Caco-2 (cell line): ENCODE data around the gene ZRANB1. TPM values are rescaled to one million over a fixed set of nuclear protein-coding genes. Genes with fewer than 3 reads are reported as not detected.

Experiments
- BruUV-seq: library from RNA; stranded (reverse); fragments of 400-500 nt; replicated peaks from 2 replicates; lab custom pipeline; 2021; lab: Mats Ljungman, UMichigan
- CTCF ChIA-PET: fragments of 300-600 bp; sonication (Branson Sonifier 250); formaldehyde crosslinking; loops from one replicate; lab custom pipeline; 2022; ENCODE audit warnings: antibody characterized with exemption; lab: Charles Lee
- POLR2A ChIA-PET: fragments of 300-600 bp; sonication (Branson Sonifier 250); formaldehyde crosslinking; loops from one replicate; lab custom pipeline; 2022; ENCODE audit warnings: antibody characterized with exemption; lab: Charles Lee
- DNase-seq, 2 experiments: peaks; one replicate each; pipeline versions ENCODE4 v3.0.0 to v3.0.0-alpha.2; 2020 to 2022
- H3K27me3 ChIP-seq: replicated peaks from 2 replicates; pipeline ENCODE4 v1.6.0; 2011; ENCODE audit warnings: low read length; ENCODE audit not compliant: control insufficient read depth, insufficient read depth
- H3K36me3 ChIP-seq: 2 replicates; pipeline ENCODE4 v1.5.1; 2011; ENCODE audit warnings: low read length; ENCODE audit not compliant: control insufficient read depth, insufficient read depth
- H3K4me1 ChIP-seq: fragments of 250-450 bp; sonication (Bioruptor Pico); 2 replicates; pipeline ENCODE4 v1.5.1; 2020; ENCODE audit warnings: mild to moderate bottlenecking
- H3K4me3 ChIP-seq: 2 replicates; pipeline ENCODE4 v1.5.1; 2011; ENCODE audit warnings: low read depth, mild to moderate bottlenecking, control low read depth, low read length
- H3K9me3 ChIP-seq: fragments of 250-450 bp; sonication (Bioruptor Pico); 2 replicates; pipeline ENCODE4 v1.5.1; 2020; ENCODE audit warnings: mild to moderate bottlenecking, moderate library complexity
- H3K27ac Mint-ChIP-seq: one replicate; pipeline ENCODE4 v1.8.0; 2022; ENCODE audit warnings: mixed read lengths; ENCODE audit not compliant: unreplicated experiment
- H3K27me3 Mint-ChIP-seq: one replicate; pipeline ENCODE4 v1.8.0; 2022; ENCODE audit warnings: mixed read lengths; ENCODE audit not compliant: insufficient read depth, unreplicated experiment
- H3K36me3 Mint-ChIP-seq: one replicate; pipeline ENCODE4 v1.8.0; 2022; ENCODE audit warnings: mild to moderate bottlenecking, mixed read lengths; ENCODE audit not compliant: insufficient read depth, unreplicated experiment
- H3K4me1 Mint-ChIP-seq: one replicate; pipeline ENCODE4 v1.8.0; 2022; ENCODE audit warnings: low read depth, mixed read lengths; ENCODE audit not compliant: unreplicated experiment
- H3K4me3 Mint-ChIP-seq: one replicate; pipeline ENCODE4 v1.8.0; 2022; ENCODE audit warnings: mild to moderate bottlenecking, moderate library complexity, mixed read lengths; ENCODE audit not compliant: unreplicated experiment
- H3K9me3 Mint-ChIP-seq: one replicate; pipeline ENCODE4 v1.8.0; 2022; ENCODE audit warnings: mixed read lengths; ENCODE audit not compliant: unreplicated experiment
- intact Hi-C: fragments of 100-400 bp; cut with micrococcal nuclease; formaldehyde crosslinking; loops from one replicate; pipeline ENCODE4 v1.10.0; 2022; ENCODE audit not compliant: unreplicated experiment
- total RNA-seq: library from RNA; stranded (reverse); gene quantifications from 2 replicates; pipeline ENCODE4 v1.2.3, GENCODE V29; 2022
- TF ChIP-seq, protein P1 (sequence below), 2 experiments: fragments of 200-600 bp in 1 of 2; IDR thresholded peaks; 1 replicate in 1 of 2; 2 replicates in 1 of 2; pipeline versions ENCODE4 v1.5.1 to v1.8.0; 2011 to 2022; ENCODE audit warnings: antibody characterized with exemption in 1 of 2, control low read depth in 1 of 2, inconsistent platforms in 1 of 2, low read depth in 1 of 2, low read length in 1 of 2, mild to moderate bottlenecking in 1 of 2, moderate library complexity in 1 of 2; ENCODE audit not compliant: insufficient read depth in 1 of 2, severe bottlenecking in 1 of 2, unreplicated experiment in 1 of 2

ZRANB1 gene
- total RNA-seq, 1 experiment from 2014 or later = 24.6 TPM

DNA sequence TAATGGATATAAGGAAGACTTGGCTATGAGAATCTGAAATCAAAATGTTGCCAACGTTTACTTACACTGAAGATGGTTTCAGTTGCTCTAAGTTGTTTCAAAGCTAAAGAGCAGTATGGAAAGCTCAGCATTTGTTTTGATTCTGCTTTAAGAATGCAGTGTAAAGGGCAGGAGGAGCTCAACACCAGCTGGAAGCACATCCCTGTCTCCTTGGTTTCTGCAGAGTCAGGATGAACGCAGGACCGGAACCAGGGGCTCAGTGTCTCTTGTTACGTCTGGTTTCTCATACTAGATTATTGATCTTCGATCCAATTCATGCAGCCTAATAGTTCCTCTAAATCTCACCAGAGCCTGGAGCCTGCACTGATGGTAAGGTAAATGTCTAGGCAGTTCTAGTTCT is 24.1 kb downstream of the ZRANB1 start:
- no peaks in the 10 kb centered on the region for H3K27me3 ChIP-seq
- no peaks in the 10 kb centered on the region for H3K36me3 ChIP-seq
- TF ChIP-seq, protein P1, sequence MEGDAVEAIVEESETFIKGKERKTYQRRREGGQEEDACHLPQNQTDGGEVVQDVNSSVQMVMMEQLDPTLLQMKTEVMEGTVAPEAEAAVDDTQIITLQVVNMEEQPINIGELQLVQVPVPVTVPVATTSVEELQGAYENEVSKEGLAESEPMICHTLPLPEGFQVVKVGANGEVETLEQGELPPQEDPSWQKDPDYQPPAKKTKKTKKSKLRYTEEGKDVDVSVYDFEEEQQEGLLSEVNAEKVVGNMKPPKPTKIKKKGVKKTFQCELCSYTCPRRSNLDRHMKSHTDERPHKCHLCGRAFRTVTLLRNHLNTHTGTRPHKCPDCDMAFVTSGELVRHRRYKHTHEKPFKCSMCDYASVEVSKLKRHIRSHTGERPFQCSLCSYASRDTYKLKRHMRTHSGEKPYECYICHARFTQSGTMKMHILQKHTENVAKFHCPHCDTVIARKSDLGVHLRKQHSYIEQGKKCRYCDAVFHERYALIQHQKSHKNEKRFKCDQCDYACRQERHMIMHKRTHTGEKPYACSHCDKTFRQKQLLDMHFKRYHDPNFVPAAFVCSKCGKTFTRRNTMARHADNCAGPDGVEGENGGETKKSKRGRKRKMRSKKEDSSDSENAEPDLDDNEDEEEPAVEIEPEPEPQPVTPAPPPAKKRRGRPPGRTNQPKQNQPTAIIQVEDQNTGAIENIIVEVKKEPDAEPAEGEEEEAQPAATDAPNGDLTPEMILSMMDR (IDR thresholded peaks at IDR 0.05; ENCODE audit: insufficient read depth in 1 of 2, low read depth in 1 of 2, low read length in 1 of 2, severe bottlenecking in 1 of 2, unreplicated experiment in 1 of 2) = no peak
- no TSS peak for BruUV-seq
- POLR2A ChIA-PET = no interaction called here
- CTCF ChIA-PET = interaction anchor here (1.2 kb wide), 1 partner anchor 11 kb away, joined by 3 read pairs; no protein-coding TSS in a partner anchor
- DNase-seq = no peak
- H3K27ac Mint-ChIP-seq = no peak overlapping the region
- no peaks in the 10 kb centered on the region for H3K27me3 Mint-ChIP-seq
- intact Hi-C loops = no loop called here
- H3K4me3 Mint-ChIP-seq = no peak overlapping the region
- H3K4me3 ChIP-seq = no peak overlapping the region
- no peaks in the 10 kb centered on the region for H3K4me1 Mint-ChIP-seq
- H3K36me3 Mint-ChIP-seq = peaks cover 57% of the 10 kb centered on the region
- no peaks in the 10 kb centered on the region for H3K4me1 ChIP-seq
- H3K9me3 Mint-ChIP-seq = no peaks in the 10 kb centered on the region
- H3K9me3 ChIP-seq = no peaks in the 10 kb centered on the region

DNA sequence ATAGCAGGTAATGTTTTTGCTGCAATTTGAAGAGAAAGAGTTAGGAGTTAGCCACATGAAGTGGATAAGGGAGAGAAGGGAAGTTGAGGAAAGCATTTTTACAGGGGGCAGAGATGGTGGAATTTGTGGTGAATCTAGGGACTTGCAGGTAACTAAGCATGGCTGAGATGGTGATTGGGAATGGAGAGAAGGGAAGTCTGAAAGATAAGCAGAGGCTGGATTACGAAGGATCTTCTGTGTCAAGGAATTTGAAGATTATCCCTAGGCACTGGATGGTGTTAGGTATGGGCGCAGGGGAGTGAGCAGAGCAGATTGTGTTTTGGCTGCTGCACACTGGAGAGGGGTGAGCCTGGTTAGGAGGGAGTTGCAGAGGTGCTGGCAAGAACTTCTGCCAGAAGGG is 25.3 kb downstream of the ZRANB1 start:
- H3K27ac Mint-ChIP-seq = no peak overlapping the region
- H3K4me1 Mint-ChIP-seq = no peaks in the 10 kb centered on the region
- ChIA-PET CTCF (interaction anchor here (1.2 kb wide), 1 partner anchor 12 kb away, joined by 3 read pairs; no protein-coding TSS in a partner anchor), POLR2A (no interaction called here)
- no peaks in the 10 kb centered on the region for H3K27me3 Mint-ChIP-seq
- H3K9me3 Mint-ChIP-seq = no peaks in the 10 kb centered on the region
- H3K4me3 Mint-ChIP-seq = no peak overlapping the region
- TF ChIP-seq, protein P1 (IDR thresholded peaks at IDR 0.05; ENCODE audit: insufficient read depth in 1 of 2, low read depth in 1 of 2, low read length in 1 of 2, severe bottlenecking in 1 of 2, unreplicated experiment in 1 of 2) = no peak
- H3K4me1 ChIP-seq = no peaks in the 10 kb centered on the region
- no TSS peak for BruUV-seq
- intact Hi-C loops = no loop called here
- H3K9me3 ChIP-seq = no peaks in the 10 kb centered on the region
- no peak overlapping the region for H3K4me3 ChIP-seq
- peaks cover 57% of the 10 kb centered on the region for H3K36me3 Mint-ChIP-seq
- no peaks in the 10 kb centered on the region for H3K27me3 ChIP-seq
- no peak for DNase-seq
- H3K36me3 ChIP-seq = no peaks in the 10 kb centered on the region

DNA sequence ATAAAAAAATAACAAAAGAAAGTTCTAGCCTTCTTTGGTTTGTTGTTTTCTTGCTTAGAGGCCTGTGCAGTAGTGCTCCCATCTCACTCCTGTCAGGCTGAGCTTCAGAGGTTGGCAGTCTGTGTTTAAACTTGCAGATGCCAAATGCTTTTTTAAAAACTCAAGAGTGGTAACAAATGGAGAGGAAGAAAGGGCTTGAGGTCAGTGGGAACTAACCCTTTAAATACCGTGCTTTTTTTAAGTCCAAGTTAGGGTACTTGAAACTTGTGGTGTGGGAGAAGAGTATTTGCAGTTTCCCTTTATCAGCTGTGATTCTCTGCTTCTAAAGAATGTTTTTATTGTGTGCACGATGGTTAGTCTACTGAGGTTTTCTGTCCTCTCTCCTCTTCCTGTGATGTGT is 29.4 kb downstream of the ZRANB1 start:
- H3K9me3 Mint-ChIP-seq = no peaks in the 10 kb centered on the region
- no peak overlapping the region for H3K4me3 Mint-ChIP-seq
- H3K4me3 ChIP-seq = no peak overlapping the region
- H3K4me1 Mint-ChIP-seq = no peaks in the 10 kb centered on the region
- TF ChIP-seq, protein P1 (IDR thresholded peaks at IDR 0.05; ENCODE audit: insufficient read depth in 1 of 2, low read depth in 1 of 2, low read length in 1 of 2, severe bottlenecking in 1 of 2, unreplicated experiment in 1 of 2) = no peak
- no peaks in the 10 kb centered on the region for H3K9me3 ChIP-seq
- H3K27me3 Mint-ChIP-seq = no peaks in the 10 kb centered on the region
- H3K36me3 ChIP-seq = peaks cover 2% of the 10 kb centered on the region; the same call in 1 of the 2 replicates
- no peaks in the 10 kb centered on the region for H3K4me1 ChIP-seq
- CTCF ChIA-PET = no interaction called here
- no peak overlapping the region for H3K27ac Mint-ChIP-seq
- no peak for DNase-seq
- H3K27me3 ChIP-seq = no peaks in the 10 kb centered on the region
- intact Hi-C loops = no loop called here
- no TSS peak for BruUV-seq
- POLR2A ChIA-PET = no interaction called here
- H3K36me3 Mint-ChIP-seq = peaks cover 78% of the 10 kb centered on the region
